Measurements from ENCODE around the gene UPK1A.

Gene UPK1A

DNA sequence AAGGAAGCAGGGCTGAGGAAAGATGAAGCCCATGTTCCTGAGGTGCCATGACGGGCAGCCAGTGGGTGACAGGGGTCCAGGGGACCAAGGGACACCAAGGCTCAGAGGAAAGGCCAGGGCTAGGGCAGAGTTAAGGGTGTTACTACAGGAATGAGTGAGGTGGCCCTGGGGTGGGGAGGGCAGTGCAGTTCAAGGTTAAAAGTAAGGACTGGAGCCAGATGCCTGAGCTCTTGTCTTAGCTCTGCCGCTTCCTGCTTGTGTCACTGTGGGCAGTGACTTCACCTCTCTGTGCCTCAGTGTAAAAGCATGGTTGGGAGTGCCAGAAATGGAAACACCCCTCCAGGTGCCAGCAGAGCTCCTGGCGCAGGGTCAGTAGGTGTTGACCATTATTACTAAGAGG lies 29.7 kb upstream of the UPK1A start:
- Histone ChIP-seq H3K9me3 (ENCODE audit: control insufficient read depth, insufficient read depth, low read length) (no peaks in the 10 kb centered on the region), H3K4me1 (ENCODE audit: control insufficient read depth, insufficient read depth, low read length) (peaks cover 4% of the 10 kb centered on the region), H3K4me3 (ENCODE audit: low read depth, low read length) (no peak overlapping the region), H3K9ac (ENCODE audit: low read depth, low read length) (no peak overlapping the region), H3K36me3 (ENCODE audit: control insufficient read depth, insufficient read depth, low read length) (peaks cover 40% of the 10 kb centered on the region), H3K27me3 (ENCODE audit: control insufficient read depth, insufficient read depth, low read length) (no peaks in the 10 kb centered on the region)

- Histone ChIP-seq H3K27me3 (ENCODE audit: control insufficient read depth, insufficient read depth, low read length) (peaks cover 2% of the 10 kb centered on the region), H3K36me3 (ENCODE audit: control insufficient read depth, insufficient read depth, low read length) (peaks cover 35% of the 10 kb centered on the region), H3K9me3 (ENCODE audit: control insufficient read depth, insufficient read depth, low read length) (no peaks in the 10 kb centered on the region), H3K4me3 (ENCODE audit: low read depth, low read length) (no peak overlapping the region), H3K4me1 (ENCODE audit: control insufficient read depth, insufficient read depth, low read length) (peaks cover 6% of the 10 kb centered on the region), H3K9ac (ENCODE audit: low read depth, low read length) (no peak overlapping the region)
Measured at GRCh38 chr19:35637165-35637564, 29.2 kb upstream of the UPK1A start.

GRCh38 chr19:35639321-35639639 lies 27.0 kb upstream of the UPK1A start:
- H3K4me3 ChIP-seq (ENCODE audit: low read depth, low read length) = no peak overlapping the region
- peaks cover 9% of the 10 kb centered on the region for H3K27me3 ChIP-seq (ENCODE audit: control insufficient read depth, insufficient read depth, low read length)
- H3K36me3 ChIP-seq (ENCODE audit: control insufficient read depth, insufficient read depth, low read length) = peaks cover 20% of the 10 kb centered on the region
- no peak overlapping the region for H3K9ac ChIP-seq (ENCODE audit: low read depth, low read length)
- no peaks in the 10 kb centered on the region for H3K9me3 ChIP-seq (ENCODE audit: control insufficient read depth, insufficient read depth, low read length)
- peaks cover 9% of the 10 kb centered on the region for H3K4me1 ChIP-seq (ENCODE audit: control insufficient read depth, insufficient read depth, low read length)

GRCh38 chr19:35639863-35640262 lies 26.5 kb upstream of the UPK1A start:
- no peak overlapping the region for H3K4me3 ChIP-seq (ENCODE audit: low read depth, low read length)
- no peaks in the 10 kb centered on the region for H3K9me3 ChIP-seq (ENCODE audit: control insufficient read depth, insufficient read depth, low read length)
- H3K4me1 ChIP-seq (ENCODE audit: control insufficient read depth, insufficient read depth, low read length) = peaks cover 9% of the 10 kb centered on the region
- H3K27me3 ChIP-seq (ENCODE audit: control insufficient read depth, insufficient read depth, low read length) = peaks cover 9% of the 10 kb centered on the region
- no peak overlapping the region for H3K9ac ChIP-seq (ENCODE audit: low read depth, low read length)
- peaks cover 19% of the 10 kb centered on the region for H3K36me3 ChIP-seq (ENCODE audit: control insufficient read depth, insufficient read depth, low read length)

DNA sequence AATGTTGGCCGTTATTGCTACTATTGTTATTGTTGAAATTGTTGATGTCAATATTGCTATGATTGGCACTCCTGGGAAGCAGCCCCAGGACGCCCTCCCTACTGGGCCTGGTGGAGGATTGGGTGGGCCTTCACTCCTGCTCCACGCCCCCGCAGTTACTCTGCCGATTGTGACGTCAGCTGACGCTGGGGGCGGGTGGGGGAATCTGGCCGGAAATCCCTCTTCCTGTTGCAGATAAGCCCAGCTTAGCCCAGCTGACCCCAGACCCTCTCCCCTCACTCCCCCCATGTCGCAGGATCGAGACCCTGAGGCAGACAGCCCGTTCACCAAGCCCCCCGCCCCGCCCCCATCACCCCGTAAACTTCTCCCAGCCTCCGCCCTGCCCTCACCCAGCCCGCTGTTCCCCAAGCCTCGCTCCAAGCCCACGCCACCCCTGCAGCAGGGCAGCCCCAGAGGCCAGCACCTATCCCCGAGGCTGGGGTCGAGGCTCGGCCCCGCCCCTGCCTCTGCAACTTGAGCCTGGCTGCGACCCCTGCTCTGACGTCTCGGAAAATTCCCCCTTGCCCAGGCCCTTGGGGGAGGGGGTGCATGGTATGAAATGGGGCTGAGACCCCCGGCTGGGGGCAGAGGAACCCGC lies 24.7 kb upstream of the UPK1A start, which contains the start of gene ETV2:
TSS of gene ETV2 (plus strand) at position 231 of the 637 bp plus-strand sequence. CDS start 716 bp downstream, outside the sequence.
- peaks cover 25% of the 10 kb centered on the region for H3K27me3 ChIP-seq (ENCODE audit: control insufficient read depth, insufficient read depth, low read length)
- H3K4me1 ChIP-seq (ENCODE audit: control insufficient read depth, insufficient read depth, low read length) = peaks cover 12% of the 10 kb centered on the region
- peaks cover 15% of the 10 kb centered on the region for H3K36me3 ChIP-seq (ENCODE audit: control insufficient read depth, insufficient read depth, low read length)
- no peaks in the 10 kb centered on the region for H3K9me3 ChIP-seq (ENCODE audit: control insufficient read depth, insufficient read depth, low read length)
- peak within 1 kb of the TSS; percentile 33 for H3K4me3 ChIP-seq (ENCODE audit: low read depth, low read length)
- no peak within 1 kb of the TSS for H3K9ac ChIP-seq (ENCODE audit: low read depth, low read length)

DNA sequence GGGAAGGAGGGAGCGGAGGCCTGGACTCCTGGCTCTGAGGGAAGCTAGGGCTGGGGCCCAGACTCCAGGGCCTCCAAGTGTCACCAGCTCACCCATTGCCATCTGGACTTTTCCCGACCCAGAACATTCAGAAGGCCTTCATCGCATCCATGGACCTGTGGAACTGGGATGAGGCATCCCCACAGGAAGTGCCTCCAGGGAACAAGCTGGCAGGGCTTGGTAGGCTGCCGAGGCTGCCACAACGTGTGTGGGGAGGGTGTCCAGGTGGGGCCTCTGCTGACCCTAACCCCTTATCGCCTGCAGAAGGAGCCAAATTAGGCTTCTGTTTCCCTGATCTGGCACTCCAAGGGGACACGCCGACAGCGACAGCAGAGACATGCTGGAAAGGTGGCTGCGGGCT lies 24.0 kb upstream of the UPK1A start:
- Histone ChIP-seq H3K9me3 (ENCODE audit: control insufficient read depth, insufficient read depth, low read length) (no peaks in the 10 kb centered on the region), H3K36me3 (ENCODE audit: control insufficient read depth, insufficient read depth, low read length) (peaks cover 8% of the 10 kb centered on the region), H3K9ac (ENCODE audit: low read depth, low read length) (no peak overlapping the region), H3K4me3 (ENCODE audit: low read depth, low read length) (peak overlapping the region; percentile 33), H3K4me1 (ENCODE audit: control insufficient read depth, insufficient read depth, low read length) (peaks cover 12% of the 10 kb centered on the region), H3K27me3 (ENCODE audit: control insufficient read depth, insufficient read depth, low read length) (peaks cover 26% of the 10 kb centered on the region)

GRCh38 chr19:35642798-35643254 lies 23.5 kb upstream of the UPK1A start:
- peaks cover 26% of the 10 kb centered on the region for H3K27me3 ChIP-seq (ENCODE audit: control insufficient read depth, insufficient read depth, low read length)
- H3K9ac ChIP-seq (ENCODE audit: low read depth, low read length) = no peak overlapping the region
- no peaks in the 10 kb centered on the region for H3K9me3 ChIP-seq (ENCODE audit: control insufficient read depth, insufficient read depth, low read length)
- peaks cover 12% of the 10 kb centered on the region for H3K4me1 ChIP-seq (ENCODE audit: control insufficient read depth, insufficient read depth, low read length)
- peak overlapping the region; percentile 75 for H3K4me3 ChIP-seq (ENCODE audit: low read depth, low read length)
- H3K36me3 ChIP-seq (ENCODE audit: control insufficient read depth, insufficient read depth, low read length) = peaks cover 3% of the 10 kb centered on the region

DNA sequence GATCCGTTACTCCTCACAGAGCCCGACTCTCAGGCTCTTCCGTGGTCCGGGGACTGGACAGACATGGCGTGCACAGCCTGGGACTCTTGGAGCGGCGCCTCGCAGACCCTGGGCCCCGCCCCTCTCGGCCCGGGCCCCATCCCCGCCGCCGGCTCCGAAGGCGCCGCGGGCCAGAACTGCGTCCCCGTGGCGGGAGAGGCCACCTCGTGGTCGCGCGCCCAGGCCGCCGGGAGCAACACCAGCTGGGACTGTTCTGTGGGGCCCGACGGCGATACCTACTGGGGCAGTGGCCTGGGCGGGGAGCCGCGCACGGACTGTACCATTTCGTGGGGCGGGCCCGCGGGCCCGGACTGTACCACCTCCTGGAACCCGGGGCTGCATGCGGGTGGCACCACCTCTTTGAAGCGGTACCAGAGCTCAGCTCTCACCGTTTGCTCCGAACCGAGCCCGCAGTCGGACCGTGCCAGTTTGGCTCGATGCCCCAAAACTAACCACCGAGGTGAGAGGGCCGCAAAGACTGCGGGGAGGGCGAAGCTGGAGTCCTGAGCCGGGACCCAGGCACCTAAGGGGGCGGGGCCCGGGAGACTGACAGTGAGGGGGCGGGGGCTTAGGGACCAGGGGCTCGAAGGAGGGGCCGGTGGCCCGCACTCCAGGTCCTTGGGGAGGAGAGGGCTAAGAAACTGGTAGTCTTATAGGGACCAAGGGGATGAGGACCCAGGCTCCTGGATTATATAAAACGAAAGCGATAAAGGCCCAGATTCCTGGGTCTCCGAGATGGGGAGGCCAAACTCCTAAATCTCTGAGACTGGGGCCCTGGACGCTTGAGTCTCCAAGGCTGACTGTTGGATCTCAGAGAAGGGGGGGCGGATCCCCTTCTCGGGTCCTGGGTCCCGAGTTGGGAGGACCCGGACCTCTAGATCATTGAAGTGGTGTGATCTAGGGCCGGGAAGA lies 22.8 kb upstream of the UPK1A start:
- H3K9me3 ChIP-seq (ENCODE audit: control insufficient read depth, insufficient read depth, low read length) = no peaks in the 10 kb centered on the region
- peaks cover 12% of the 10 kb centered on the region for H3K4me1 ChIP-seq (ENCODE audit: control insufficient read depth, insufficient read depth, low read length)
- H3K27me3 ChIP-seq (ENCODE audit: control insufficient read depth, insufficient read depth, low read length) = peaks cover 26% of the 10 kb centered on the region
- peak overlapping the region; percentile 54 for H3K9ac ChIP-seq (ENCODE audit: low read depth, low read length)
- no peaks in the 10 kb centered on the region for H3K36me3 ChIP-seq (ENCODE audit: control insufficient read depth, insufficient read depth, low read length)
- peak overlapping the region; percentile 75 for H3K4me3 ChIP-seq (ENCODE audit: low read depth, low read length)

DNA sequence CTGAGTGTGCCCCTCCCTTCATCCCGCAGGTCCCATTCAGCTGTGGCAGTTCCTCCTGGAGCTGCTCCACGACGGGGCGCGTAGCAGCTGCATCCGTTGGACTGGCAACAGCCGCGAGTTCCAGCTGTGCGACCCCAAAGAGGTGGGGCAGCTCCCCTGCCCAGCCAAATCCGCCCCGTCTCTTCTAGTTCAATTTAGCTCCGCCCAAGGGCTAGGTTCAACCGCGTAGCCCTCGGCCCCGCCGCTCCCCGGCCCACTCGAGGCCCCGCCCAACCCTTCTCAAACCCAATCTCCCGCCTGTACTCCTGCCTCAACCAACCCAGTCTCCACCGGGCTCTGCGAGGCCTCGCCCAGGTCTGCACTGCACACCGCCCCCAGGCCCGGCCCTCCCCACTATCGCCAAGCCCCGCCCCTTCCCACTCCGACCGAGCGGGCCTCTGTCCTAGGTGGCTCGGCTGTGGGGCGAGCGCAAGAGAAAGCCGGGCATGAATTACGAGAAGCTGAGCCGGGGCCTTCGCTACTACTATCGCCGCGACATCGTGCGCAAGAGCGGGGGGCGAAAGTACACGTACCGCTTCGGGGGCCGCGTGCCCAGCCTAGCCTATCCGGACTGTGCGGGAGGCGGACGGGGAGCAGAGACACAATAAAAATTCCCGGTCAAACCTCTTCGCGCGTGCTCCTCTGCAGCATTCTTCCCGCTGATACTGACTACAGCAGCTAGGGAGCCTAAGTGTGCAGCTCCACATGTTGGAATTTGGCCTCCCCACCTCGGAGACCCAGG lies 21.9 kb upstream of the UPK1A start:
- H3K9me3 ChIP-seq (ENCODE audit: control insufficient read depth, insufficient read depth, low read length) = no peaks in the 10 kb centered on the region
- H3K9ac ChIP-seq (ENCODE audit: low read depth, low read length) = no peak overlapping the region
- H3K36me3 ChIP-seq (ENCODE audit: control insufficient read depth, insufficient read depth, low read length) = no peaks in the 10 kb centered on the region
- peaks cover 26% of the 10 kb centered on the region for H3K27me3 ChIP-seq (ENCODE audit: control insufficient read depth, insufficient read depth, low read length)
- peak overlapping the region; percentile 79 for H3K4me3 ChIP-seq (ENCODE audit: low read depth, low read length)
- H3K4me1 ChIP-seq (ENCODE audit: control insufficient read depth, insufficient read depth, low read length) = peaks cover 8% of the 10 kb centered on the region

GRCh38 chr19:35644987-35645679 lies 21.2 kb upstream of the UPK1A start:
- Histone ChIP-seq H3K27me3 (ENCODE audit: control insufficient read depth, insufficient read depth, low read length) (peaks cover 26% of the 10 kb centered on the region), H3K36me3 (ENCODE audit: control insufficient read depth, insufficient read depth, low read length) (no peaks in the 10 kb centered on the region), H3K4me3 (ENCODE audit: low read depth, low read length) (peak overlapping the region; percentile 79), H3K9ac (ENCODE audit: low read depth, low read length) (no peak overlapping the region), H3K9me3 (ENCODE audit: control insufficient read depth, insufficient read depth, low read length) (no peaks in the 10 kb centered on the region), H3K4me1 (ENCODE audit: control insufficient read depth, insufficient read depth, low read length) (peaks cover 8% of the 10 kb centered on the region)

All from iPS-15b (cell line).